Endothelial cell of umbilical vein (primary cell): ENCODE data around the gene ANKRD62. TPM values are rescaled to one million over a fixed set of nuclear protein-coding genes. Genes with fewer than 3 reads are reported as not detected.

Experiments
- BruUV-seq: library from RNA; stranded (reverse); fragments of 400-500 nt; replicated peaks from 2 replicates; lab custom pipeline; 2021; lab: Mats Ljungman, UMichigan
- CTCF ChIA-PET: fragments of 300-600, 350-600 bp; sonication (Branson Sonifier 250); formaldehyde crosslinking; loops from one replicate; lab custom pipeline; 2021; ENCODE audit warnings: antibody characterized with exemption, inconsistent platforms; lab: Charles Lee
- POLR2A ChIA-PET: fragments of 300-600, 350-600 bp; sonication (Branson Sonifier 250); formaldehyde crosslinking; loops from one replicate; lab custom pipeline; 2021; ENCODE audit warnings: antibody characterized with exemption, inconsistent platforms; lab: Charles Lee
- DNase-seq: peaks from one replicate; pipeline ENCODE4 v3.0.0-alpha.2; 2011; ENCODE audit warnings: low read depth, low spot score
- FAIRE-seq: peaks from 2 replicates; lab custom pipeline; 2011; peaks lifted over from hg19 to GRCh38; lab: Jason Lieb, UNC
- H2AFZ ChIP-seq: 2 replicates; pipeline ENCODE4 v1.6.0; 2012; ENCODE audit warnings: low read depth, low read length, control low read depth, inconsistent platforms
- H3K27ac ChIP-seq: 2 replicates; pipeline ENCODE4 v1.5.1; 2011; ENCODE audit warnings: low read depth, mild to moderate bottlenecking, control low read depth, low read length, moderate library complexity; ENCODE audit not compliant: insufficient read depth
- H3K27me3 ChIP-seq, 2 experiments: 2 replicates each; pipeline versions ENCODE4 v1.6.0 to v1.6.1; 2011; ENCODE audit warnings: low read length in 2 of 2, mixed read lengths in 1 of 2; ENCODE audit not compliant: control insufficient read depth in 2 of 2, insufficient read depth in 2 of 2
- H3K36me3 ChIP-seq, 2 experiments: 2 replicates in 1 of 2; 3 replicates in 1 of 2; pipeline ENCODE4 v1.5.1; 2011; ENCODE audit warnings: low read length in 2 of 2, mild to moderate bottlenecking in 1 of 2, moderate library complexity in 1 of 2; ENCODE audit not compliant: control insufficient read depth in 2 of 2, insufficient read depth in 2 of 2; ENCODE audit errors: extremely low read depth in 1 of 2
- H3K4me1 ChIP-seq: 3 replicates; pipeline ENCODE4 v1.5.1; 2011; ENCODE audit warnings: mild to moderate bottlenecking, low read length; ENCODE audit not compliant: control insufficient read depth, insufficient read depth; ENCODE audit errors: extremely low read depth
- H3K4me2 ChIP-seq: 2 replicates; pipeline ENCODE4 v1.6.1; 2011; ENCODE audit warnings: low read length, control low read depth, mixed read lengths; ENCODE audit not compliant: insufficient read depth
- H3K4me3 ChIP-seq, 3 experiments: fragments of 200-600 bp in 1 of 3; sonication (generic), shearing (Covaris generic) in 1 of 3; replicated peaks in 1 of 3; 2 replicates each; pipeline ENCODE4 v1.5.1; 2011 to 2016; ENCODE audit warnings: control low read depth in 3 of 3, low read length in 3 of 3, mild to moderate bottlenecking in 2 of 3, inconsistent platforms in 1 of 3, low read depth in 1 of 3, moderate library complexity in 1 of 3; ENCODE audit not compliant: insufficient read depth in 1 of 3
- H3K79me2 ChIP-seq: 2 replicates; pipeline ENCODE4 v1.6.0; 2012; ENCODE audit warnings: low read length, inconsistent platforms; ENCODE audit not compliant: control insufficient read depth, insufficient read depth
- H3K9ac ChIP-seq: replicated peaks from 2 replicates; pipeline ENCODE3; 2011; ENCODE audit warnings: low read length, control low read depth; ENCODE audit not compliant: insufficient read depth; ENCODE audit errors: extremely low read depth
- H3K9me1 ChIP-seq: replicated peaks from 3 replicates; pipeline ENCODE4 v1.6.0; 2011; ENCODE audit warnings: mild to moderate bottlenecking, low read length; ENCODE audit not compliant: control insufficient read depth, insufficient read depth; ENCODE audit errors: extremely low read depth
- H3K9me3 ChIP-seq: replicated peaks from 2 replicates; pipeline ENCODE4 v1.5.1; 2012; ENCODE audit warnings: low read length, inconsistent platforms; ENCODE audit not compliant: control insufficient read depth, insufficient read depth
- H4K20me1 ChIP-seq: replicated peaks from 2 replicates; pipeline ENCODE3; 2011; ENCODE audit warnings: mild to moderate bottlenecking, low read length; ENCODE audit not compliant: control insufficient read depth, insufficient read depth; ENCODE audit errors: extremely low read depth
- CTCF ChIP-seq, 2 donors: IDR thresholded peaks; 1 replicate in 1 of 2; 2 replicates in 1 of 2; pipeline ENCODE4 v1.5.1; 2011; ENCODE audit warnings: low read length in 2 of 2, mild to moderate bottlenecking in 2 of 2, moderate library complexity in 2 of 2, control low read depth in 1 of 2, inconsistent platforms in 1 of 2, low read depth in 1 of 2; ENCODE audit not compliant: insufficient read depth in 1 of 2; ENCODE audit errors: extremely low read depth in 1 of 2
- EZH2 ChIP-seq: IDR thresholded peaks from 2 replicates; pipeline ENCODE4 v1.6.1; 2012; ENCODE audit warnings: borderline replicate concordance, low read depth, mild to moderate bottlenecking, moderate library complexity, low read length, inconsistent platforms; ENCODE audit not compliant: severe bottlenecking
- FOS ChIP-seq: IDR thresholded peaks from 2 replicates; pipeline ENCODE4 v1.6.1; 2011; ENCODE audit warnings: mild to moderate bottlenecking, low read length, moderate library complexity, borderline replicate concordance; ENCODE audit not compliant: insufficient read depth
- GATA2 ChIP-seq: IDR thresholded peaks from 2 replicates; pipeline ENCODE4 v1.7.0; 2011; ENCODE audit warnings: low read depth, mild to moderate bottlenecking, moderate library complexity, mixed read lengths, low read length; ENCODE audit not compliant: insufficient read length, insufficient read depth
- JUN ChIP-seq: IDR thresholded peaks from 2 replicates; pipeline ENCODE4 v1.6.1; 2011; ENCODE audit warnings: borderline replicate concordance, low read depth; ENCODE audit not compliant: insufficient read length, insufficient read depth
- MAX ChIP-seq: IDR thresholded peaks from 2 replicates; pipeline ENCODE4 v1.6.1; 2011; ENCODE audit not compliant: insufficient read depth, insufficient read length
- MYC ChIP-seq: IDR thresholded peaks from one replicate; pipeline ENCODE4 v1.6.1; 2011; ENCODE audit warnings: mild to moderate bottlenecking, low read depth, low read length
- POLR2A ChIP-seq: IDR thresholded peaks from 2 replicates; pipeline ENCODE4 v1.6.1; 2012; ENCODE audit warnings: low read depth, mild to moderate bottlenecking, control low read depth, low read length
- POLR2AphosphoS5 ChIP-seq: IDR thresholded peaks from 2 replicates; pipeline ENCODE4 v1.6.1; 2012; ENCODE audit warnings: low read depth, mild to moderate bottlenecking, control low read depth, low read length, moderate library complexity; ENCODE audit not compliant: insufficient read depth
- dilution Hi-C: fragments of 300-500 bp; cut with MboI; formaldehyde crosslinking; loops from one replicate; pipeline ENCODE4 v1.15.0; 2019; ENCODE audit warnings: low sequenced_read_pairs; ENCODE audit not compliant: extremely low pct_ligation_motif_present
- intact Hi-C: fragments of 100-400 bp; cut with micrococcal nuclease; formaldehyde crosslinking; loops from one replicate; pipeline ENCODE4 v1.10.0; 2022
- polyA plus RNA-seq, 4 experiments: library from polyadenylated mRNA; depleted of rRNA in 3 of 4; stranded (reverse) in 3 of 4; unstranded in 1 of 4; fragments of >200 nt; gene quantifications; 2 replicates each; pipeline versions ENCODE4 v1.2.1 to v1.2.3, GENCODE V29; 2011 to 2012; ENCODE audit warnings: missing spikeins in 1 of 4
- total RNA-seq: library from RNA; stranded (reverse); gene quantifications from 2 replicates; pipeline ENCODE4 v1.2.3, GENCODE V29; 2021

Gene ANKRD62
- total and polyA plus RNA-seq, 2 donors (not counting 3 experiments of a cell fraction or from before 2014, with no cell fraction given) = not detected

GRCh38 chr18:12074736-12075135, 18.9 kb upstream of the ANKRD62 start:
- H3K27me3 ChIP-seq = no peaks in the 10 kb centered on the region
- dilution Hi-C loops (no loop called here), intact Hi-C loops (no loop called here)
- H2AFZ ChIP-seq = no peak overlapping the region
- H3K9me3 ChIP-seq = no peaks in the 10 kb centered on the region
- no peak for TF ChIP-seq MYC
- no peak for TF ChIP-seq CTCF (IDR thresholded peaks at IDR 0.05; ENCODE audit: extremely low read depth in 1 of 2, insufficient read depth in 1 of 2, low read depth in 1 of 2, low read length in 2 of 2)
- no peak for TF ChIP-seq JUN
- TF ChIP-seq MAX = no peak
- TF ChIP-seq POLR2AphosphoS5 = no peak
- no peak for TF ChIP-seq EZH2
- no peak for TF ChIP-seq POLR2A
- TF ChIP-seq FOS = no peak
- TF ChIP-seq GATA2 = no peak
- BruUV-seq = no TSS peak
- no peak overlapping the region for H3K27ac ChIP-seq
- H3K4me2 ChIP-seq = no peak overlapping the region
- no peak for DNase-seq
- H3K9me1 ChIP-seq = no peaks in the 10 kb centered on the region
- ChIA-PET CTCF (interaction anchor here (1.0 to 1.4 kb wide), 2 partner anchors 10 to 162 kb away, joined by 3 to 11 read pairs; no protein-coding TSS in a partner anchor), POLR2A (no interaction called here)
- no peaks in the 10 kb centered on the region for H3K36me3 ChIP-seq
- no peak overlapping the region for H3K4me3 ChIP-seq
- no peaks in the 10 kb centered on the region for H4K20me1 ChIP-seq
- peaks cover 14% of the 10 kb centered on the region for H3K4me1 ChIP-seq
- no peak for FAIRE-seq
- no peaks in the 10 kb centered on the region for H3K79me2 ChIP-seq
- no peak overlapping the region for H3K9ac ChIP-seq
